Loucy (cell line): ENCODE measurements around the gene PYGM.

Experiments
- H2AFZ ChIP-seq: fragments of 200-600 bp; sonication (generic); 2 replicates; pipeline ENCODE4 v1.6.0; 2016; ENCODE audit warnings: antibody characterized with exemption, mild to moderate bottlenecking, low read length, moderate library complexity
- H3F3A ChIP-seq: fragments of 200-600 bp; 2 replicates; pipeline ENCODE4 v1.6.0; 2016; ENCODE audit warnings: antibody characterized with exemption, low read depth, mild to moderate bottlenecking
- H3K27me3 ChIP-seq: fragments of 200-600 bp; sonication (generic); 2 replicates; pipeline ENCODE4 v1.6.1; 2014; ENCODE audit warnings: low read length, mild to moderate bottlenecking; ENCODE audit not compliant: insufficient read depth, poor library complexity, severe bottlenecking
- H3K36me3 ChIP-seq: fragments of 200-600 bp; sonication (generic); 2 replicates; pipeline ENCODE4 v1.6.1; 2016; ENCODE audit warnings: low read length; ENCODE audit not compliant: insufficient read depth
- H3K4me1 ChIP-seq: fragments of 200-600 bp; sonication (generic); 2 replicates; pipeline ENCODE4 v1.5.1; 2014; ENCODE audit warnings: low read length, mild to moderate bottlenecking; ENCODE audit not compliant: insufficient read depth, poor library complexity, severe bottlenecking
- H3K4me2 ChIP-seq: fragments of 200-600 bp; sonication (generic); 2 replicates; pipeline ENCODE4 v1.6.0; 2014; ENCODE audit warnings: antibody characterized with exemption, low read length, low read depth, mild to moderate bottlenecking; ENCODE audit not compliant: poor library complexity, severe bottlenecking
- H3K4me3 ChIP-seq: fragments of 200-600 bp; sonication (generic); 2 replicates; pipeline ENCODE4 v1.5.1; 2014; ENCODE audit warnings: low read length, mild to moderate bottlenecking, mixed read lengths; ENCODE audit not compliant: poor library complexity, severe bottlenecking
- H3K79me2 ChIP-seq: fragments of 200-600 bp; sonication (generic); 2 replicates; pipeline ENCODE4 v1.6.1; 2014; ENCODE audit warnings: low read length; ENCODE audit not compliant: insufficient read depth
- H3K9ac ChIP-seq: fragments of 200-600 bp; sonication (generic); 2 replicates; pipeline ENCODE4 v1.6.0; 2014; ENCODE audit warnings: mild to moderate bottlenecking, low read depth, low read length, moderate library complexity; ENCODE audit not compliant: poor library complexity, severe bottlenecking
- H3K9me2 ChIP-seq: fragments of 200-600 bp; sonication (generic); replicated peaks from 2 replicates; pipeline ENCODE4 v1.6.1; 2016; ENCODE audit warnings: low read depth, low read length, mixed read lengths
- H3K9me3 ChIP-seq: fragments of 200-600 bp; sonication (generic); 2 replicates; pipeline ENCODE4 v1.6.1; 2014; ENCODE audit warnings: mild to moderate bottlenecking, antibody characterized with exemption, low read length, low read depth; ENCODE audit not compliant: insufficient read depth
- H4K20me1 ChIP-seq: fragments of 200-600 bp; sonication (generic); 2 replicates; pipeline ENCODE4 v1.6.0; 2014; ENCODE audit warnings: antibody characterized with exemption, low read length, mild to moderate bottlenecking; ENCODE audit not compliant: insufficient read depth, poor library complexity, severe bottlenecking
- EZH2phosphoT487 ChIP-seq: fragments of 200-600 bp; IDR thresholded peaks from 2 replicates; pipeline ENCODE4 v1.6.1; 2018; ENCODE audit warnings: antibody characterized with exemption, mild to moderate bottlenecking, moderate library complexity, borderline replicate concordance
- TF ChIP-seq, protein P1 (sequence below): fragments of 200-600 bp; sonication (generic); conservative IDR thresholded peaks from 2 replicates; pipeline ENCODE4 v1.5.1; 2014; ENCODE audit warnings: mild to moderate bottlenecking, antibody characterized with exemption, low read length

Gene PYGM

DNA sequence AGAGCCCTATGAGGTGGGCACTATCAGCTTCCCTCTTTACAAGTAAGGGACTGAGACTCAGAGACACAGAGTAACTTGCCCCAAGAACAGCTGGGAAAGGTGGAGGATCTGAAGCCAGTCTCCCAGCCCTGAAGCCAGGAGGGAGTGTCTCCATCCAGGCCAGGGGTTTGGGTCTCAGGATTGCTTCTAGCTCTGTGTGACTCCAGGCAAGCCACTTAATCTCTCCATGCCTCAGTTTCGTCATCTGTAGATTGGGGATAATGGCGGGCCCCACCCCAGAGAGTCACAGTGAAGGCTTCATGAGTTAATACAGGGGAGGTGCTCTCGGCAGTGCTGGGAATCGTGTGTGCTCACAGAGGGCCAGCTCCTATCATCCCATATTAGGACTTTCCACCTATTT lies 32.7 kb upstream of the PYGM start:
- H3K36me3 ChIP-seq, result no peaks in the 10 kb centered on the region
- peaks cover 35% of the 10 kb centered on the region for H3K4me1 ChIP-seq
- no peaks in the 10 kb centered on the region for H3K27me3 ChIP-seq
- no peak overlapping the region for H3K4me3 ChIP-seq
- no peaks in the 10 kb centered on the region for H3K79me2 ChIP-seq
- no peaks in the 10 kb centered on the region for H3K9me2 ChIP-seq
- H2AFZ ChIP-seq, result no peak overlapping the region
- no peaks in the 10 kb centered on the region for H3K9me3 ChIP-seq
- no peak overlapping the region for H3K4me2 ChIP-seq
- no peak for TF ChIP-seq EZH2phosphoT487
- TF ChIP-seq, protein P1, sequence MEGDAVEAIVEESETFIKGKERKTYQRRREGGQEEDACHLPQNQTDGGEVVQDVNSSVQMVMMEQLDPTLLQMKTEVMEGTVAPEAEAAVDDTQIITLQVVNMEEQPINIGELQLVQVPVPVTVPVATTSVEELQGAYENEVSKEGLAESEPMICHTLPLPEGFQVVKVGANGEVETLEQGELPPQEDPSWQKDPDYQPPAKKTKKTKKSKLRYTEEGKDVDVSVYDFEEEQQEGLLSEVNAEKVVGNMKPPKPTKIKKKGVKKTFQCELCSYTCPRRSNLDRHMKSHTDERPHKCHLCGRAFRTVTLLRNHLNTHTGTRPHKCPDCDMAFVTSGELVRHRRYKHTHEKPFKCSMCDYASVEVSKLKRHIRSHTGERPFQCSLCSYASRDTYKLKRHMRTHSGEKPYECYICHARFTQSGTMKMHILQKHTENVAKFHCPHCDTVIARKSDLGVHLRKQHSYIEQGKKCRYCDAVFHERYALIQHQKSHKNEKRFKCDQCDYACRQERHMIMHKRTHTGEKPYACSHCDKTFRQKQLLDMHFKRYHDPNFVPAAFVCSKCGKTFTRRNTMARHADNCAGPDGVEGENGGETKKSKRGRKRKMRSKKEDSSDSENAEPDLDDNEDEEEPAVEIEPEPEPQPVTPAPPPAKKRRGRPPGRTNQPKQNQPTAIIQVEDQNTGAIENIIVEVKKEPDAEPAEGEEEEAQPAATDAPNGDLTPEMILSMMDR, result no peak
- H4K20me1 ChIP-seq, result no peaks in the 10 kb centered on the region
- H3K9ac ChIP-seq, result no peak overlapping the region
- H3F3A ChIP-seq, result peaks cover 2% of the 10 kb centered on the region; the same call in 1 of the 2 replicates

DNA sequence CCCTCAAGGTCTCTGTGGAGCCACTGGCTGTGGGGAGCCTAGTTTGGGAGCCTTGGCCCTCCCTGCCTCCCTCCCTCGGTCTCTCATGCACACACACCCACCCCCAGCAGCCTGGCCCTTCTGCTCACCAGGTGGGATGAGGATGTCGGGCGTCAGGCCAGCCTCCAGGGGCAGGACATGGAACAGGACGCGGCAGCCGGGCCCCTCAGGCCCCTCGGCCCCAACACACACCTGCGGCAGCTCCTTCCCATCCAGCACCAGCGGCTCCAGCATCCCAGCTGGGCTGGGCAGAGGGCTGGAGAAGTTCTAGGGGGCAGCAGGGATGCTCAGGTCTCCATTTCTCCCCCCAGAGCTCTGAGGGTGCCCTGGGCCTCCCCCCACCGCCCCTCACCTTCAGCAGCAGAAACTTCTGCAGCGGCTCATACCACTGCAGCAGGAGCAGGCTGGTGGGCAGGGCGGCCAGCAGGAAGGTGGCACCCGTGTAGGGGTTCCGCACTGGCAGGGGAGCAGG lies 32.1 kb upstream of the PYGM start:
- Histone ChIP-seq H3K36me3 (no peaks in the 10 kb centered on the region), H3K4me3 (no peak overlapping the region), H2AFZ (no peak overlapping the region), H3K4me2 (no peak overlapping the region), H4K20me1 (no peaks in the 10 kb centered on the region), H3K9me2 (no peaks in the 10 kb centered on the region), H3K4me1 (peaks cover 29% of the 10 kb centered on the region), H3K9ac (no peak overlapping the region), H3K79me2 (no peaks in the 10 kb centered on the region), H3K9me3 (no peaks in the 10 kb centered on the region), H3F3A (peaks cover 2% of the 10 kb centered on the region; the same call in 1 of the 2 replicates), H3K27me3 (no peaks in the 10 kb centered on the region)
- TF ChIP-seq, protein P1, result no peak
- no peak for TF ChIP-seq EZH2phosphoT487

DNA sequence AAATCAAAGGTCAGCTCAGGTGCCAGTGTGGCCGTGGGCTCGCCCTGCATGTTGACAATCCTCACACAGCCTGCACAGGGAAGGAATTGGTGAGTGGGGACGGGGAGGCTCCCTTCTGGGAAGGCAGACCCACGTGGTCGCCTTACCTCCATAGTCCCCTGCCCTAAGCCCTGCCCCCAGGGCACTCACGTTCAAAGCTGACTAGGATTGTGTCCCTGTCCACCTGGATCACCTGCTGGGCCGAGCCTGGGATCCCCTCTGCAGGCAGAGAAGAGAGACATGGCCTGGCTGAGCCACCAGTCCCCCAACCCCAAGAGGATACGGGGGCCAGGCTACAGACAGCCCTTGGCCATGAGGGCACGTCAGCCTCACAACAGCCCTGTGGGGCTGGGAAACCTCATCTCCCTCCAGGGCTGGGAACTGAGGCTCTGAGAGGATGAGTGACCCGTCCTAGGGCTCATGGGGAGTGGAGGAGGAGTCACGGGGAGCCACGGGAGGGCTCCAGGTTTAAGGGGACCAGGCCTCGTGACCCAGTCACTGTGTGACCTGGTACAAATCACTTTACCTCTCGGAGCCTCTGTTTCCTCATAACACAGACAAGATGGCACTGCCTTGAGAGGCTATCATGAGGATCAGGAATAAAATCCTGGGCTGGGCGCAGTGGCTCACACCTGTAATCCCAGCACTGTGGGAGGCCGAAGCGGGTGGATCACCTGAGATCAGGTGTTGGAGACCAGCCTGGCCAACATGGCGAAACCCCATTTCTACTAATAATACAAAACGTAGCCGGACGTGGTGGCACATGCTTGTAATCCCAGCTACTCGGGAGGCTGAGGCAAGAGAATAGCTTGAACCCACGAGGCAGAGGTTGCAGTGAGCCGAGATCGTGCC lies 30.7 kb upstream of the PYGM start:
- H3K9ac ChIP-seq, result no peak overlapping the region
- no peak for TF ChIP-seq EZH2phosphoT487
- TF ChIP-seq, protein P1, result no peak
- H4K20me1 ChIP-seq, result no peaks in the 10 kb centered on the region
- H3K4me1 ChIP-seq, result peaks cover 16% of the 10 kb centered on the region
- H3K27me3 ChIP-seq, result no peaks in the 10 kb centered on the region
- no peak overlapping the region for H3K4me3 ChIP-seq
- H3F3A ChIP-seq, result peaks cover 2% of the 10 kb centered on the region; the same call in 1 of the 2 replicates
- H3K9me2 ChIP-seq, result no peaks in the 10 kb centered on the region
- no peak overlapping the region for H2AFZ ChIP-seq
- no peaks in the 10 kb centered on the region for H3K36me3 ChIP-seq
- H3K9me3 ChIP-seq, result no peaks in the 10 kb centered on the region
- H3K4me2 ChIP-seq, result no peak overlapping the region
- H3K79me2 ChIP-seq, result no peaks in the 10 kb centered on the region
